Hepatic stellate cell (primary cell): ENCODE data around the gene CORT.
"Not testable (repeated sequence)": the region's sequence is repeated elsewhere in the genome, so short reads cannot be mapped to it uniquely, and the experiment has no call there.

ENCODE experiments used
- DNase-seq: peaks from one replicate; pipeline ENCODE4 v3.0.0; 2011; ENCODE audit warnings: low spot score

The CORT gene, protein sequence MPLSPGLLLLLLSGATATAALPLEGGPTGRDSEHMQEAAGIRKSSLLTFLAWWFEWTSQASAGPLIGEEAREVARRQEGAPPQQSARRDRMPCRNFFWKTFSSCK

DNA sequence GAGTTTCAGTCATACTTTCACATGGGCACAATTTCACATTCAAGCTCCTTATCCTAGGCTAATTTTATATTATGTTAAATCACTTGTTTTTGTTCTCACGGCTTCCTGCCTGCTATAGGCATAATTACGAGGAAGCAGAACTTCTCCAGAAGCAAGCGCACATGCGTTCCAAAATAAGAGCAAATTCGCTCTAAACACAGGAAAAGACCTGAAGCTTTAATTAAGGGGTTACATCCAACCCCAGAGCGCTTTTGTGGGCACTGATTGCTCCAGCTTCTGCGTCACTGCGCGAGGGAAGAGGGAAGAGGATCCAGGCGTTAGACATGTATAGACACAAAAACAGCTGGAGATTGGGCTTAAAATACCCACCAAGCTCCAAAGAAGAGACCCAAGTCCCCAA lies at the start of gene CORT:
Gene CORT, plus strand, starts transcription at position 281 of the 400 bp plus-strand sequence. CDS start 193 bp downstream, outside the sequence.
- DNase-seq: no peak

DNA sequence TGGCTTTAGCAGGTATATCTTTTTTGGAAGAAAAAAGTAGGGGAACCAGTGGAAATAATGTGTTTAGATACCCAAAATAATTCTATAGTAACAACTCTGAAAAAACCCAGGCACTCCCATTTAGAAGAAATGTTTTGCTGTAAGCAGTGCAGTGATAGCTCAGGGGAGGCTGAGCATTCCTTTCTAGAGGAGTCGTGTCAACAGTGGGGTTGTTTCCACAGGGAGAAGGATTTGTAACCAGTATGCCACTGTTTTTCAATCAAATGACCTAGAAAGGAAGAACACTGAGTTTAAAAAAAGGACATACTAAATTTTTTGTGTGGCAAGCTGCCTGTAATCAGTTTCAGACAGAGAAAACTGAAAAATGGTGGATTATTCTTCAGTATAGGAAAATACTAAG lies 48.5 kb upstream of the CORT start:
- DNase-seq: peak; percentile 65

DNA sequence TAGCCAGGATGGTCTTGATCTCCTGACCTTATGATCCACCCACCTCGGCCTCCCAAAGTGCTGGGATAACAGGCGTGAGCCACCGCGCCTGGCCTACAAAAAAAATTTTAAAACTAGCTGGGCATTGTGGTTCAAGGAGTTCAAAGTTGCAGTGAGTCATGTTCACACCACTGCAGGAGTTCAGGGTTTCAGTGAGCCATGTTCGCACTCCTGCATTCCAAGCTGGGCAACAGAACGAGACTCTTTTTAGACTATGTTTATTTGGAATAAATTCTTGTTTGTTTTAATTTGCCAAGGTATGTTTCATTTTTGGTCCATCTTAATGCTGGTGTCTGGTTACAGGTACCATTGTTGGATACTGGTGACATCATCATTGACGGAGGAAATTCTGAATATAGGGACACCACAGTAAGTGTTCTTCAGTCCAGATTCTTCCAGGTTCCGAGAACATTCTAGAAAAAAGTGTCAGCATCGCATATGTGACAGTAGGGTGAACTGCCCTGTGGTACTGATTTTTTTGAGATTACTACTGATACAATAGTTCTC lies 47.0 kb upstream of the CORT start:
- DNase-seq: no peak

DNA sequence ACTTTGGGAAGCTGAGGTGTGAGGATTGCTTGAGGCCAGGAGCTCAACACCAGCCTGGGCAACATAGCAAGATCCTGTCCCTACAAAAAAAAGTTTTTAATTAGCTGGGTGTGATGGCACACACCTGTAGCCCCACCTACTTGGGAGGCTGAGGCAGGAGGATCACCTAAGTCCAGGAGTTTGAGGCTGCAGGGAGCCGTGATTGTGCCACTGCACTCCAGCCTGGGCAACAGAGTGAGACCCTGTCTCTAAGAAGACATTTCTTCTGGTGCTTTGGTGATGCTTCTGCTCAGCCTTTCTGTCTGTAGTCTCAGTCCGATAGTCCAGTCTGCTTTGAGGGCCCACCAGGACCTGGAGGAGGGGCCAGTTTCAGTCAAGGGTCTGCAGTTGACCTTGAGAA lies 42.6 kb upstream of the CORT start:
- no peak for DNase-seq

DNA sequence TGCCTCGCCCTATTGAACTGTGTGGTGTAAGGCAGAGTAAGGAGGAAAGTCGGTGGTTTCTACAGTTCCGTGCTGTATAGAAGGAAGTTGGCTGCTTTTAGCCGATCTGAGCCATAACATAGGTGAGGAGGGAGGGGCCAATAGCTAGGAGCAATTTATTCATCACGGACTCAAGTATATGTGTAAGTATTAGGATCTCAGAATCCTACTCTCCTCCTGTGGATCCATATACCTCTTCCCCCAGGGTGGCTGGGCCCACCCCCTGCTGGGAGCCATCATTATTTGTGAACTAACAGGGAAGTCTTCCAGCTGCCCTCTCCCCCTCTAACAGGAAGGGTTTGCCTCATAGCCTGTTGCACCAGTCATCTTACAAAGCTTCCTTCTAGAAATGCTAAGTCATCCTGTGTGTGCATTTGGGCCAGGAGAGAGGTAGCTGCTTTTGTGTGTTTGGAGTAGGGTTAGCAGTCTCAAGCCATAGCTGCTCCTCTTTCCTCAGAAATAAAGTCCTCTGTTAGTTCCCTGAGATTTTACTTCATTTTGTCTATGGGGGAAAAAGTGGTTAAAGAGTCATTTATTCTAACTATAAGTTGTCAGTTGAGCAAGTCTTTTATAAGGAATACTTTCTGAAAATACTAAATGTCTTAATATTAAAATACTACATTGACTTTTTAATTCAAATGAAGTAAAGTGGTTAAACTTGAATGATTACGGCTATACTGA lies 34.5 kb upstream of the CORT start:
- DNase-seq: no peak

DNA sequence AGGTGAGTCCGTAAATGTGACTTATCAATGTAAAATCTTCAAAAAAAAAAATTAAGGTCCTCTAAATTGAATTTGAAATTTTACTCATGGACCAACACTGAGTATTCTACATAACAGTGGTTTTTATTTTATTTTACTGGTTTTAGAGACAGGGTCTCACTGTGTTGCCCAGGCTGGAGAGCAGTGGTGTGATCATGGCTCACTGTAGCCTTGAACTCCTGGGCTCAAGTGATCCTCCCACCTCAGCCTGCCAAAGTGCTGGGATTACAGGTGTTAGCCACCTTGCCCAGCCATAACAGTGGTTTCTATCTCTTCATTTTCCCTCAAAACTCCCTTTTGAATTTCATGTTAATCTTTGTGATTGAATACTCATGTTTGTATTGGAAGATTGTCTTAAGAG lies 33.9 kb upstream of the CORT start:
- DNase-seq: not testable (repeated sequence)

DNA sequence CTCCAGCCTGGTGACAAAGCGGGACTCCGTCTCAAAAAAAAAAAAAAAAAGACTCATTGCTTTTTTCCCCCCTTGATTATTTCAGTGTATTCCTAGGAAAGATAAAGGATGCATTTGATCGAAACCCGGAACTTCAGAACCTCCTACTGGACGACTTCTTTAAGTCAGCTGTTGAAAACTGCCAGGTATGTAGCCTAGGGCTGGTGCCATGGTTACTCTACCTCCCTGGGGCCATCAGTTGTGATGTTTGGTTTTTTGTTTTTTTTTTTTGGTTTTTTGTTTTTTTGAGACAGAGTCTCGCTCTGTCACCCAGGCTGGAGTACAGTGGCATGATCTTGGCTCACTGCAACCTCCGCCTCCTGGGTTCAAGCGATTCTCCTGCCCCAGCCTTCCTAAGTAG lies 31.1 kb upstream of the CORT start:
- DNase-seq: not testable (repeated sequence)

DNA sequence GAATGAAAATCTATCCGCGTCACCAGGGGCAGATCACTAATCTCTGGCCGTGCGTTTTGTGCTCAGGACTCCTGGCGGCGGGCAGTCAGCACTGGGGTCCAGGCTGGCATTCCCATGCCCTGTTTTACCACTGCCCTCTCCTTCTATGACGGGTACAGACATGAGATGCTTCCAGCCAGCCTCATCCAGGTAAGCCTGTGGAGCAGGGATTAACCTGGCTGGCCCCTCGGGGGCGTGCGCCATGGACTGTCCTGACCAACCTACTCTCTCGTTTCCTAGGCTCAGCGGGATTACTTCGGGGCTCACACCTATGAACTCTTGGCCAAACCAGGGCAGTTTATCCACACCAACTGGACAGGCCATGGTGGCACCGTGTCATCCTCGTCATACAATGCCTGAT lies 30.5 kb upstream of the CORT start:
- no peak for DNase-seq

DNA sequence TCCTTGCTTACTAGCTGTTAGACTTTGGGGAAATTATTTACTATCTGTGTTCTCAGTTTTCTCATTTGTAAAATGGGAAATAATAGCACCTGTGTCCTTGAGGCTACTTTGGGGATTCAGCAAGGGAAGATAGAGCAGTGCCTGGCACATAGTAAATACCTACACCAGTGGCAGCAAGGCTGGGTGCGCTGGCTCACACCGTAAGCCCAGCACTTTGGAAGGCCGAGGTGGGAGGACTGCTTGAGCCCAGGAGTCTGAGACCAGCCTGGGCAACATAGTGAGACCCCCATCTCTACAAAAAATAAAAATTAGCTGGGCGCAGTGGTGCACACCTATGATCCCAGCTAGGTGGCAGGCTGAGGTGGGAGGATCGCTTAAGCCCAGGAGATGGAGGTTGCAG lies 28.2 kb upstream of the CORT start:
- no peak for DNase-seq

DNA sequence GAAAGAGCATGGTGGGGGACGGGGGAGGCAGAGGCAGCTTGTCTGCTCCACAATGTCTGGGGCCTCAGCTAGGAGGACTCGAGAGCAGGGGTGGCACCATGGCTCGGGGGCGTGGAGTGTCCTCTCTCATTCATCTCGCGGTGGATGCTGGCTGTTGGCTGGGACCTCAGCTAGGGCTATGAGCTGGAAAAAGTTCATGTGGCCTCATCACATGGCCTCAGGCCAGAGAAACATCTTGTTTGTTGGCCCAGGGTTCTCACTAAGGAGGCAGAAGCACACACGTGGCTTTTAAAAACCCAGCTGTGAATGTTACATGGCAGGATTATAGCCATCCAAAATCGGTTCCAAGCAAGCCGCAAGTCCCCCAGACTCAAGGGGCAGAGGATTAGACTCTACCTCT lies 25.8 kb upstream of the CORT start:
- no peak for DNase-seq

DNA sequence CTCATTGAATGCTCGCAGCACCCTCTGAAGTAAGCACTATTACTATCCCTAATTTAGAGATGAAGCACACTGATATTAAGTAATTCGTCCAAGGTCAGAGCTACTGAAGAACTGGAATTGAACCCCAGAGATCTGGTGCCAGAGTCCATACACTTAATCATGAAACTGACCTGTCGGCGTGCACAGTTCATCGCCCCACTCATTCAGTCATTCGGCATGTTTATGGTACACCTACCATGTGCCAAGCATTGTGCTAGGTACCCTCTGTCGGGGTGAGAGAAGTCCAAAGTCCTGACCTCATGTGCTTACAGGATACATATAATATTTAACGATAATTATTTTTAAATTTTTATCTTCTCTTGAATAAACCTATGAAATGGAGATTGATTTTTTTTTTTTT lies 25.2 kb upstream of the CORT start:
- no peak for DNase-seq

DNA sequence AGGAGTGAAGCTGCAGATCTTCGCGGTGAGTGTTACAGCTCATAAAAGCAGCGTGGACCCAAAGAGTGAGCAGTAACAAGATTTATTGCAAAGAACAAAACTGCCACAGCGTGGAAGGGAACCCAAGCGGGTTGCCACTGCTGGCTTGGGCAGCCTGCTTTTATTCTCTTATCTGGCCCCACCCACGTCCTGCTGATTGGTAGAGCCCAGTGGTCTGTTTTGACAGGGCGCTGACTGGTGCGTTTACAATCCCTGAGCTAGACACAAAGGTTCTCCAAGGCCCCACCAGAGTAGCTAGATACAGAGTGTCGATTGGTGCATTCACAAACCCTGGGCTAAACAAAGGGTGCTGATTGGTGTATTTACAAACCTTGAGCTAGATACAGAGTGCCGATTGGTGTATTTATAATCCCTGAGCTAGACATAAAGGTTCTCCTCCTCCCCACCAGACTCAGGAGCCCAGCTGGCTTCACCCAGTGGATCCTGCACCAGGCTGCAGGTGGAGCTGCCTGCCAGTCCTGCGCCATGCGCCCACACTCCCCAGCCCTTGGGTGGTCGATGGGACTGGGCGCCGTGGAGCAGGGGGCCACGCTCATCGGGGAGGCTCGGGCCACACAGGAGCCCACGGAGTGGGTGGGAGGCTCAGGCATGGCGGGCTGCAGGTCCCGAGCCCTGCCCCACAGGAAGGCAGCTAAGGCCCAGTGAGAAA lies 23.9 kb upstream of the CORT start:
- not testable (repeated sequence) for DNase-seq

DNA sequence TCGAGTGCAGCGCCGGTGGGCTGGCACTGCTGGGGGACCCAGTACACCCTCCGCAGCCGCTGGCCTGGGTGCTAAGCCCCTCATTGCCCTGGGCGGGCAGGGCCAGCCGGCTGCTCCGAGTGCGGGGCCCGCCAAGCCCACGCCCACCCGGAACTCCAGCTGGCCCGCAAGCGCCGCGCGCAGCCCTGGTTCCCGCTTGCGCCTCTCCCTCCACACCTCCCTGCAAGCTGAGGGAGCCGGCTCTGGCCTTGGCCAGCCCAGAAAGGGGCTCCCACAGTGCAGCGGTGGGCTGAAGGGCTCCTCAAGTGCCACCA lies 23.3 kb upstream of the CORT start:
- DNase-seq: not testable (repeated sequence)

DNA sequence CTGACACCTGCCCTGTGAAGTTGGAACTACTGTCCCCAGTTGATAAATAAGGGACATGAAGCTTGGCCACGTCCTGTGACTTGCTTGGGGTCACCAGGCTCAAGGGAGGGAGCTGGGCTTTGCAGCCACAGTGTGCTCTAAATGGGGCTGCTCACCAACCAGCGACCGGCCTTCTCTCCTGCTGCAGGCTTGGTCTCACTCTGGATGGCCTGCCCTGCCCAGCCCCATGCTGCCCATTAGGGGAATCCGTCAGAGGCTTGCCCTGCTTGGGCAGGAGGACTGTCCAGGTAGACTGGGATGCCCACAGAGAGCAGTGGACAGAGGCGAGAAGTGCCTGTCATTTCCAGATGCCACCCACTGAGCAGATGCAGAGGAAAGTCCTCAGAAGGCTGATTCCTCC lies 20.8 kb upstream of the CORT start:
- no peak for DNase-seq

DNA sequence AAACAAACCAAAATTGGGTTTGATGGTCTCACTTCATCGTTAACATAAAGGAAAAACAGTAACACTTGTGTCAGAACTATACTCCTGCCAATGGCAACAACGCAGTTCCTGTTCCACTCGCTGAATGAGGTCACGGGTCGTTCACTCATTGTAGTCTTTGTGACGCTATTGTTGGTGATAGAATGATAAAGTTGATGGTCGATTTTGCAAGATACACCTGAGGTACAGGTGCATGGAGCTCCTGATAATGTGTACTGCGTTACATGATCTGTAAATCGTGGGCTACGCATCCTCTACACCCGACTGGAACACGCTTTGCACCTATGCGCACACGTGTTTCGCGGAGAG lies 20.0 kb upstream of the CORT start:
- peak; percentile 24 for DNase-seq

DNA sequence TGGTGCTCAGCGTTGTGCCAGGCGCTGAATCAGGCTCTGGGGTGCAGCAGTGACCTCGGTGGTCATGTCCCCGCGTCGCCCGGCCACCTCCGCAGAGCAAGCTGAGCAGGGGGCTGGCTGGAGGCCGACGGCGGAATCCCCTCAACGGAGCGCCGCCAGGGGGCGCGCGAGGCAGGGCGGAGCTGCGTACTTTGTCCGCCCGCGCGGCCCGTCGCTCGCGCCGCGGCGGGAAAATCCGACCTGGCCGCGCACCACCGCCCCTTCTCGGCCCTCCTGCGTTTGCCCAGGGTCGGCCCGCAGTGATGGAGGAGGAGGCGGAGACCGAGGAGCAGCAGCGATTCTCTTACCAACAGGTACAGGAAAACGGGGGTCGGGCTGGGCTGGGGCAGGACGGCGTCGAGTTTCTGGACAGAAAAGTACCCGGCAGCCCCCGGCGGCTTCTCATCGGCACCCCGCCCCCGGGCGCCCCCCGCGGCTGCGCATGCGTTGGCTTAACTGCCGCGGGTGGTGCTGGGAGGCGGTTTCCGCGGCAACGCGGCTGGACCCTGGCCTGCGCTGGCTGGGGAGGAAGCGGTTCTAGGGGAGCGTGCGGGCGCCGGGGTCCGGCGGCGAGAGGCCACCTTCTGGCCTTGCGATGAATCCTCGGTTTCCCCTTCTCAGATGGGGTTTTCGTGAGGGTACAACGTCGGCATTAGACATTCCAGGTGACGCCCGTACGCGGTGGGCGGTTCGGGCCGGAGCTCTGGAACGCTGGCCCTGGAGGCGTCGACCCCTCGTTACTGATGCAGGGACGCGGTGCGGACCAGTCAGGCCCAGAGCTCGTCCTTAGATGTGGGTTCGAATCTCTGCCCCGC lies 19.4 kb upstream of the CORT start, which contains the start of gene CENPS:
Gene CENPS, plus strand, starts transcription at position 218 of the 854 bp plus-strand sequence. Its CDS starts 85 bp downstream, at position 303.
- peak; percentile 100 for DNase-seq

DNA sequence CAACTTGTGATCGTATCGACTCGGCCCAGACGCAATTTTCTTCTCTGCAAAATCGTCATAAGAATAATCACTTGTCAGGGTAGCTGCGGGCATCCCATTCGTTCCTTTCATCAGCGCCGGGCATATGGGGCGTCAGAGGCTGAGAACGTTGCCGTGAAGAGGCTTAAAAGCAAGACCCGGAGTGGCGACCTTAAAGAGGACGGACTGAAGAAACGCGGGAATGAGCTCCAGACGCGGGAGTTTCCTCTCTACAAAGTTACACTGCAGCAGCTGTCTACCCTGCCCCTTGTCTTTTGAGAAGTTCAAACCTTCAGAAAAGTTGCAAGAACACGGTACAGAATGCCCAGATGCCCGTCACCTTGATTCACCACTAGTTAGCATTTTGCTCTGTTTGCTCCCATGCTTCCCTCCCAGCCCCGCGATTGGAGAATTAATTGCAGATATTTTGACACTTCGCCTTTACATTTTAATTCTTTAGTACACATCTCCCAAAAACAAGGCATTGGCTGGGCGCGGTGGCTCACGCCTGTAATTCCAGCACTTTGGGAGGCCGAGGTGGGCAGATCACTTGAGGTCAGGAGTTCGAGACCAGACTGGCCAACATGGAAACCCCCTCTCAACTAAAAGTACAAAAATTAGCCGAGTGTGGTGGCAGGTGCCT lies 18.6 kb upstream of the CORT start:
- peak; percentile 45 for DNase-seq

DNA sequence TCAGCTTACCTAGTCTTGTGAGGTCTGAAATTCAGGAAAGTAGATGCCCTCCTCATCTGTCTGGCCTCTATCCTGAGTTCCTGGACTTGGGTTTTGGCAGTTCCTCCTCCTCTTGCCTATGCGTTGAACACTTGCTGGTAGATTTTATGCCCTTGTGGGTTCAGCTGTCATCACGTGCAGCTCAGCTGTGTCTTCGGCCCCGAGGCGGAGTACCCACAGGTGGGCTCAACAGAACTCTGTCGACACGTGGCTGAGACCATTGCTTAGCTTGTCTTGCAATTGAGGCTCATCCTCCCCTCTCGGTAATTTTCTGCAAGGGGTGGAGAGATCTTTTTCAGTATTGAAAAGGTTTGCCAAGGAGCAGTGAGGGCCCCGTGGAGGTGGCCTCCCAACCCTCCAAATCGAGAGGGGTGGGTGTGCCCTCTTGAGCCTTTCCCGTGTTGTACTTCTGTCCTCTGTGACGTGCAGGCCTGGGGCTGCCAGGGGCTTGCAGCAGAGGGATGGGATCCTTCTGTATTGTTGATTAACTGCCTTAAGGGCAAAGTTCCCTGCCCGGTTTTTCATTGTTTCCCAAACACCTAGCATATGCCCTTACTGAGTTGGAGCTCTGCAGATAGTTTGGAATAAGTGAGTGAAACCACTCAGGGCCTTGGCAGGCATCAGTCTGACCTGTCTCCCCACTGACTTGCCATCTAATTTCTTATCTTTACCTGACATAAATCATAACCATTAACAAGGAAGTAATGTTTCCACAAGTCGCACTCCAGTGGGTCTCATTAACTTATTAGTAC lies 16.7 kb upstream of the CORT start:
- DNase-seq: no peak

DNA sequence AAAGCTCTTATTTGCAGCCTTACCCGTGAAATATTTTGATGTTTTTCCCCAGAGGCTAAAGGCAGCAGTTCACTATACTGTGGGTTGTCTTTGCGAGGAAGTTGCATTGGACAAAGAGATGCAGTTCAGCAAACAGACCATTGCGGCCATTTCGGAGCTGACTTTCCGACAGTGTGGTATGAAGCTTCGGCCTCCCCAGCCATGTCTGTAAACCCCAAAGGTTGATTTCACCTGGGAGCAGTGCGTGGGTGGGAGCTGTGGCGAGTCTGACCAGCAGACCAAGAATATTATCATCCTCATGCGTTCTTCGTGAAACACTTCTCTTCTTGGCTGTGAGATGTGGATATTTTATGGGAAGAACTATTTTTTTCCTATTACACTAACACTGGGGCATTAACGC lies 16.0 kb upstream of the CORT start:
- no peak for DNase-seq

DNA sequence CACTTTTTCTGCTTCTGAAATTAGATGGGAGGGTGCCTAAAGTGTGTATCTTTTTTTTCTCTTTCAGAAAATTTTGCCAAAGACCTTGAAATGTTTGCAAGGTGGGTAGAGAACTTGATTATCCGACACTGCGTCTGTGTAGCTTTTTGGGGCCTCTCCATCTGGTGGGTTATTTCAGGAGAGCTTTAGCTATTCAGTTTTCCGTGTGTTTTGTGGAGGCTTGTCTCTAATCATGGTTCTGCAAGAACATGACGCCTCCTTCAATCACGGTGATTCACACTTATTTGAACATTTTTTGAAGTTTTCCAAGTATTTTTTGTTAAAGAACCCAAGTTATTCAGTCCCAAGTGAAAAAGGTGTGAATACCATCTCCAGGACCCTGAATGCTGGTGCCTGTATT lies 15.2 kb upstream of the CORT start:
- no peak for DNase-seq

DNA sequence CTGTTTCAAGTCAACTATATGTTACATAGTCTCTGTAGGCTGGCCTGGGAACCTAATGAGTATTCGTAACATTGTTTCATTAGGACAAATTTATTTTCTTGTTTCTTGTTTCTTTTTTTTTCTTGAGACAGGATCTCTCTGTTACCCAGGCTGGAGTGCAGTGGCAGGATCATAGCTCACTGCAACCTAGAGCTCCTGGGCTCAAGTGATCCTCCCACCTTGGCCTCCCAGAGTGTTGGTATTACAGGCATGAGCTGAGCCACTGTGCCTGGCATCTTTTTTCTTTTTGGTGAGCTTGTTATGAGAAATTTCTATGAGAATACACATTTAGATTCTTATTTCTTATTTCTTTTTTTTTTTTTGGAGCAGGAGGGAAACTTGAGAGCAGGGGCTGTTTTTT lies 12.8 kb upstream of the CORT start:
- no peak for DNase-seq
